CD14-positive monocyte (primary cell): Measurements from ENCODE around the gene CNIH3. TPM values are rescaled to one million over a fixed set of nuclear protein-coding genes. Genes with fewer than 3 reads are reported as not detected.

Experiments used
- DNase-seq, 3 donors: peaks; one replicate each; pipeline ENCODE4 v3.0.0-alpha.2; 2011 to 2022
- H2AFZ ChIP-seq: 2 replicates; pipeline ENCODE4 v1.6.0; 2012; ENCODE audit warnings: mild to moderate bottlenecking, low read depth, low read length, inconsistent platforms; ENCODE audit not compliant: insufficient read depth, poor library complexity, severe bottlenecking
- H3K27ac ChIP-seq, 2 donors: 1 replicate in 1 of 2; 2 replicates in 1 of 2; pipeline ENCODE4 v1.5.1; 2012 to 2013; ENCODE audit warnings: low read length in 2 of 2, control low read depth in 1 of 2, inconsistent platforms in 1 of 2, low read depth in 1 of 2, mild to moderate bottlenecking in 1 of 2
- H3K27me3 ChIP-seq, 2 donors: one replicate each; pipeline versions ENCODE4 v1.6.0 to v1.6.1; 2011 to 2013; ENCODE audit warnings: low read length in 2 of 2; ENCODE audit not compliant: control insufficient read depth in 2 of 2, insufficient read depth in 2 of 2
- H3K36me3 ChIP-seq, 2 donors: replicated peaks in 1 of 2; 1 replicate in 1 of 2; 2 replicates in 1 of 2; pipeline versions ENCODE4 v1.5.1 to v1.6.1; 2012 to 2013; ENCODE audit warnings: low read length in 2 of 2, control low read depth in 1 of 2, inconsistent platforms in 1 of 2, mild to moderate bottlenecking in 1 of 2; ENCODE audit not compliant: insufficient read depth in 2 of 2, control insufficient read depth in 1 of 2
- H3K4me1 ChIP-seq, 2 donors: 1 replicate in 1 of 2; 2 replicates in 1 of 2; pipeline versions ENCODE4 v1.5.1 to v1.6.1; 2012 to 2013; ENCODE audit warnings: low read length in 2 of 2, control low read depth in 1 of 2, inconsistent platforms in 1 of 2, mild to moderate bottlenecking in 1 of 2, moderate library complexity in 1 of 2; ENCODE audit not compliant: insufficient read depth in 2 of 2, control insufficient read depth in 1 of 2
- H3K4me2 ChIP-seq: replicated peaks from 2 replicates; pipeline ENCODE3; 2012; ENCODE audit warnings: low read length, moderate library complexity, mild to moderate bottlenecking; ENCODE audit not compliant: poor library complexity, severe bottlenecking; ENCODE audit errors: extremely low read depth
- H3K4me3 ChIP-seq, 3 experiments: fragments of 200-600 bp in 1 of 3; sonication (generic) in 1 of 3; replicated peaks in 1 of 3; 1 replicate in 2 of 3; 2 replicates in 1 of 3; pipeline ENCODE4 v1.5.1; 2011 to 2013; ENCODE audit warnings: low read length in 3 of 3, mild to moderate bottlenecking in 3 of 3, control low read depth in 2 of 3, low read depth in 2 of 3, inconsistent platforms in 1 of 3, moderate library complexity in 1 of 3
- H3K79me2 ChIP-seq: 2 replicates; pipeline ENCODE4 v1.6.0; 2012; ENCODE audit warnings: mild to moderate bottlenecking, control low read depth, inconsistent platforms, low read length, moderate library complexity; ENCODE audit not compliant: insufficient read depth
- H3K9ac ChIP-seq: 2 replicates; pipeline ENCODE4 v1.6.0; 2017; ENCODE audit warnings: low read length, mild to moderate bottlenecking; ENCODE audit not compliant: insufficient read depth, poor library complexity, severe bottlenecking
- H3K9me3 ChIP-seq, 2 donors: replicated peaks in 1 of 2; 1 replicate in 1 of 2; 2 replicates in 1 of 2; pipeline versions ENCODE4 v1.5.1 to v1.6.1; 2012 to 2013; ENCODE audit warnings: low read length in 2 of 2, control low read depth in 1 of 2; ENCODE audit not compliant: control insufficient read depth in 1 of 2, insufficient read depth in 1 of 2
- H4K20me1 ChIP-seq: 2 replicates; pipeline ENCODE4 v1.6.0; 2012; ENCODE audit warnings: mild to moderate bottlenecking, low read length, control low read depth, moderate library complexity; ENCODE audit not compliant: insufficient read depth
- H3K27ac Mint-ChIP-seq, 7 donors: one replicate each; pipeline ENCODE4 v1.8.0; 2020; ENCODE audit warnings: mild to moderate bottlenecking in 7 of 7, mixed read lengths in 7 of 7, moderate library complexity in 6 of 7, inconsistent platforms in 2 of 7
- H3K27me3 Mint-ChIP-seq, 3 donors: one replicate each; pipeline ENCODE4 v1.8.0; 2021 to 2022; ENCODE audit warnings: low read depth in 3 of 3, mild to moderate bottlenecking in 3 of 3, mixed read lengths in 3 of 3, moderate library complexity in 3 of 3, inconsistent platforms in 1 of 3
- H3K36me3 Mint-ChIP-seq, 2 donors: one replicate each; pipeline ENCODE4 v1.8.0; 2020; ENCODE audit warnings: mixed read lengths in 2 of 2, inconsistent platforms in 1 of 2, mild to moderate bottlenecking in 1 of 2
- H3K4me1 Mint-ChIP-seq: one replicate; pipeline ENCODE4 v1.8.0; 2020; ENCODE audit warnings: mild to moderate bottlenecking, mixed read lengths
- H3K4me3 Mint-ChIP-seq, 2 donors: one replicate each; pipeline ENCODE4 v1.8.0; 2020; ENCODE audit warnings: mild to moderate bottlenecking in 2 of 2, mixed read lengths in 2 of 2, moderate library complexity in 1 of 2
- H3K9me3 Mint-ChIP-seq, 7 donors: one replicate each; pipeline ENCODE4 v1.8.0; 2020 to 2022; ENCODE audit warnings: mixed read lengths in 7 of 7, mild to moderate bottlenecking in 6 of 7, moderate library complexity in 6 of 7, inconsistent platforms in 2 of 7
- CTCF ChIP-seq: fragments of 200-600 bp; IDR thresholded peaks from one replicate; pipeline ENCODE4 v1.8.0; 2022; ENCODE audit warnings: antibody characterized with exemption, mild to moderate bottlenecking
- WGBS: methylation state at CpG from one replicate; pipeline ENCODE4 v1.1.5; 2013; ENCODE audit warnings: missing lambda C conversion rate; ENCODE audit not compliant: insufficient coverage; 5-methylcytosine and 5-hydroxymethylcytosine counted together
- intact Hi-C, 2 donors: fragments of 100-400 bp; cut with micrococcal nuclease; formaldehyde crosslinking; loops; one replicate each; pipeline versions ENCODE4 v1.15.0 to v1.15.1; 2023
- polyA plus RNA-seq, 3 donors: library from polyadenylated mRNA; depleted of rRNA in 1 of 3; unstranded in 2 of 3; stranded (reverse) in 1 of 3; fragments of 300-500 nt in 2 of 3; fragments of >200 nt in 1 of 3; fragmentation: Illumina TruSeq in 2 of 3; gene quantifications; 1 replicate in 2 of 3; 2 replicates in 1 of 3; pipeline ENCODE4 v1.2.3, GENCODE V29; 2012 to 2021

The CNIH3 gene
- polyA plus RNA-seq, 3 donors = 0.37 TPM; not detected in 2

GRCh38 chr1:224704107-224704735, 88.1 kb downstream of the CNIH3 start:
- no peak overlapping the region for H3K4me2 ChIP-seq
- H3K79me2 ChIP-seq = no peaks in the 10 kb centered on the region
- H3K27me3 ChIP-seq = no peaks in the 10 kb centered on the region
- no peak overlapping the region for H3K4me3 ChIP-seq
- Mint-ChIP-seq H3K36me3 (no peaks in the 10 kb centered on the region), H3K27me3 (peaks cover 4 to 8% (median 5%) of the 10 kb centered on the region in 3 donors), H3K27ac (no peak overlapping the region), H3K9me3 (peaks cover 0 to 2% (median 0%) of the 10 kb centered on the region in 7 donors), H3K4me1 (no peaks in the 10 kb centered on the region), H3K4me3 (no peak overlapping the region)
- intact Hi-C loops = no loop called here
- H4K20me1 ChIP-seq = no peaks in the 10 kb centered on the region
- no peaks in the 10 kb centered on the region for H3K4me1 ChIP-seq
- 93% methylated on average over 5 of the region's 8 CpGs for whole genome bisulfite sequencing
- no peaks in the 10 kb centered on the region for H3K36me3 ChIP-seq
- no peak overlapping the region for H3K9ac ChIP-seq
- H3K27ac ChIP-seq = no peak overlapping the region
- H2AFZ ChIP-seq = no peak overlapping the region
- no peak for DNase-seq
- no peak for TF ChIP-seq CTCF
- no peaks in the 10 kb centered on the region for H3K9me3 ChIP-seq

- no peaks in the 10 kb centered on the region for H3K4me1 ChIP-seq
- Mint-ChIP-seq H3K4me3 (no peak overlapping the region), H3K36me3 (no peaks in the 10 kb centered on the region), H3K27ac (no peak overlapping the region), H3K9me3 (peaks cover 0 to 2% (median 0%) of the 10 kb centered on the region in 7 donors), H3K4me1 (no peaks in the 10 kb centered on the region), H3K27me3 (peaks cover 4 to 6% (median 5%) of the 10 kb centered on the region in 3 donors)
- no peak for TF ChIP-seq CTCF
- H3K9me3 ChIP-seq = no peaks in the 10 kb centered on the region
- H3K27me3 ChIP-seq = no peaks in the 10 kb centered on the region
- DNase-seq = no peak
- H3K79me2 ChIP-seq = no peaks in the 10 kb centered on the region
- no peak overlapping the region for H3K4me3 ChIP-seq
- no peak overlapping the region for H3K4me2 ChIP-seq
- no peak overlapping the region for H2AFZ ChIP-seq
- no CpG with 5 or more reads among the region's 3 CpGs for WGBS
- intact Hi-C loops = no loop called here
- no peak overlapping the region for H3K27ac ChIP-seq
- H3K36me3 ChIP-seq = no peaks in the 10 kb centered on the region
- no peaks in the 10 kb centered on the region for H4K20me1 ChIP-seq
- H3K9ac ChIP-seq = no peak overlapping the region
Measured at GRCh38 chr1:224705578-224705977, 89.5 kb downstream of the CNIH3 start.
